H9 (cell line): ENCODE results near the gene TAOK1. TPM values are rescaled to one million over a fixed set of nuclear protein-coding genes. Genes with fewer than 3 reads are reported as not detected.

Experiments used
- DNase-seq: peaks from one replicate; pipeline ENCODE4 v3.0.0-alpha.2; 2017
- H2AFZ ChIP-seq: one replicate; pipeline ENCODE4 v1.6.1; 2013; ENCODE audit warnings: mild to moderate bottlenecking, low read length, control low read depth, moderate library complexity
- H2AK5ac ChIP-seq: 2 replicates; pipeline ENCODE4 v1.6.1; 2013; ENCODE audit warnings: low read length, control low read depth, mixed read lengths; ENCODE audit not compliant: insufficient read length
- H2BK120ac ChIP-seq: one replicate; pipeline ENCODE4 v1.6.1; 2013; ENCODE audit warnings: low read depth, mild to moderate bottlenecking, low read length, control low read depth, inconsistent platforms; ENCODE audit not compliant: poor library complexity, severe bottlenecking
- H2BK12ac ChIP-seq: 2 replicates; pipeline ENCODE4 v1.6.1; 2013; ENCODE audit warnings: low read length, control low read depth, mixed read lengths, low read depth; ENCODE audit not compliant: insufficient read length
- H2BK15ac ChIP-seq: 2 replicates; pipeline ENCODE4 v1.6.1; 2013; ENCODE audit warnings: low read depth, low read length, control low read depth
- H2BK20ac ChIP-seq: one replicate; pipeline ENCODE4 v1.6.1; 2013; ENCODE audit warnings: low read depth, mild to moderate bottlenecking, low read length, control low read depth, inconsistent platforms; ENCODE audit not compliant: poor library complexity, severe bottlenecking
- H2BK5ac ChIP-seq: 2 replicates; pipeline ENCODE4 v1.6.1; 2013; ENCODE audit warnings: low read length, control low read depth, mixed read lengths; ENCODE audit not compliant: insufficient read length
- H3K14ac ChIP-seq: 2 replicates; pipeline ENCODE4 v1.6.1; 2013; ENCODE audit warnings: low read length, control low read depth; ENCODE audit not compliant: insufficient read depth
- H3K18ac ChIP-seq: 2 replicates; pipeline ENCODE4 v1.6.1; 2013; ENCODE audit warnings: low read depth, mild to moderate bottlenecking, mixed read lengths, low read length, control low read depth; ENCODE audit not compliant: insufficient read length
- H3K23ac ChIP-seq: 2 replicates; pipeline ENCODE4 v1.6.1; 2013; ENCODE audit warnings: low read length, control low read depth, mixed read lengths, low read depth; ENCODE audit not compliant: insufficient read length
- H3K23me2 ChIP-seq: 2 replicates; pipeline ENCODE4 v1.6.1; 2013; ENCODE audit warnings: low read depth, mild to moderate bottlenecking, mixed read lengths, low read length, control low read depth; ENCODE audit not compliant: insufficient read length, poor library complexity, severe bottlenecking
- H3K27ac ChIP-seq: 2 replicates; pipeline ENCODE4 v1.5.1; 2013; ENCODE audit warnings: low read length, control low read depth, mixed read lengths, low read depth; ENCODE audit not compliant: insufficient read length
- H3K27me3 ChIP-seq: 2 replicates; pipeline ENCODE4 v1.6.1; 2013; ENCODE audit warnings: low read length, control low read depth, inconsistent platforms; ENCODE audit not compliant: insufficient read depth
- H3K4ac ChIP-seq: 2 replicates; pipeline ENCODE4 v1.6.1; 2013; ENCODE audit warnings: low read depth, mild to moderate bottlenecking, control low read depth, inconsistent platforms, low read length, moderate library complexity
- H3K4me1 ChIP-seq: 2 replicates; pipeline ENCODE4 v1.6.1; 2013; ENCODE audit warnings: low read length, control low read depth, inconsistent platforms; ENCODE audit not compliant: insufficient read depth
- H3K4me2 ChIP-seq: 2 replicates; pipeline ENCODE4 v1.6.1; 2013; ENCODE audit warnings: low read length, control low read depth, mixed read lengths; ENCODE audit not compliant: insufficient read length, insufficient read depth
- H3K56ac ChIP-seq: 2 replicates; pipeline ENCODE4 v1.6.1; 2013; ENCODE audit warnings: low read depth, mild to moderate bottlenecking, mixed read lengths, low read length, control low read depth; ENCODE audit not compliant: insufficient read length
- H3K79me1 ChIP-seq: 2 replicates; pipeline ENCODE4 v1.6.1; 2013; ENCODE audit warnings: low read depth, mild to moderate bottlenecking, moderate library complexity, low read length, control low read depth, inconsistent platforms; ENCODE audit not compliant: insufficient read depth, poor library complexity, severe bottlenecking
- H3K79me2 ChIP-seq: 2 replicates; pipeline ENCODE4 v1.6.1; 2013; ENCODE audit warnings: low read length, control low read depth, inconsistent platforms; ENCODE audit not compliant: insufficient read depth
- H3K9ac ChIP-seq: 2 replicates; pipeline ENCODE4 v1.6.1; 2013; ENCODE audit warnings: low read length, control low read depth, mixed read lengths; ENCODE audit not compliant: insufficient read length; ENCODE audit errors: extremely low read depth
- H3K9me3 ChIP-seq: one replicate; pipeline ENCODE4 v1.6.1; 2013; ENCODE audit warnings: low read depth, low read length, inconsistent platforms; ENCODE audit not compliant: control insufficient read depth
- H3T11ph ChIP-seq: one replicate; pipeline ENCODE4 v1.6.1; 2013; ENCODE audit warnings: mild to moderate bottlenecking, low read length, control low read depth, inconsistent platforms
- H4K20me1 ChIP-seq: one replicate; pipeline ENCODE4 v1.6.1; 2013; ENCODE audit not compliant: control insufficient read depth, insufficient read length, insufficient read depth
- H4K5ac ChIP-seq: 2 replicates; pipeline ENCODE4 v1.6.1; 2013; ENCODE audit warnings: low read depth, mild to moderate bottlenecking, mixed read lengths, low read length, control low read depth; ENCODE audit not compliant: insufficient read length
- H4K8ac ChIP-seq: replicated peaks from 2 replicates; pipeline ENCODE4 v1.6.1; 2013; ENCODE audit warnings: low read length, control low read depth, mixed read lengths, low read depth; ENCODE audit not compliant: insufficient read length
- H4K91ac ChIP-seq: 2 replicates; pipeline ENCODE4 v1.6.1; 2013; ENCODE audit warnings: low read depth, mild to moderate bottlenecking, moderate library complexity, mixed read lengths, low read length, control low read depth; ENCODE audit not compliant: insufficient read length
- H3K27ac Mint-ChIP-seq, 3 experiments: 2 replicates in 2 of 3; 3 replicates in 1 of 3; pipeline ENCODE4 v1.8.0; 2020 to 2021; ENCODE audit warnings: mixed read lengths in 3 of 3, mild to moderate bottlenecking in 1 of 3, moderate library complexity in 1 of 3
- H3K27me3 Mint-ChIP-seq: 2 replicates; pipeline ENCODE4 v1.8.0; 2021; ENCODE audit warnings: low read depth, mild to moderate bottlenecking, moderate library complexity, mixed read lengths
- H3K36me3 Mint-ChIP-seq, 3 experiments: 2 replicates in 2 of 3; 3 replicates in 1 of 3; pipeline ENCODE4 v1.8.0; 2020 to 2021; ENCODE audit warnings: low read depth in 3 of 3, mixed read lengths in 3 of 3; ENCODE audit not compliant: insufficient read depth in 1 of 3
- H3K4me1 Mint-ChIP-seq, 2 experiments: 2 replicates each; pipeline ENCODE4 v1.8.0; 2020; ENCODE audit warnings: mixed read lengths in 2 of 2
- H3K4me3 Mint-ChIP-seq, 2 experiments: 2 replicates in 1 of 2; 3 replicates in 1 of 2; pipeline ENCODE4 v1.8.0; 2020 to 2021; ENCODE audit warnings: mild to moderate bottlenecking in 2 of 2, mixed read lengths in 2 of 2, moderate library complexity in 1 of 2
- H3K9me3 Mint-ChIP-seq, 2 experiments: 2 replicates in 1 of 2; 3 replicates in 1 of 2; pipeline ENCODE4 v1.8.0; 2020; ENCODE audit warnings: mild to moderate bottlenecking in 2 of 2, mixed read lengths in 2 of 2, moderate library complexity in 1 of 2
- WGBS: extraction: QIAGEN DNeasy Blood & Tissue Kit; methylation state at CpG from one replicate; pipeline ENCODE4 v1.1.7; 2013; ENCODE audit warnings: missing lambda C conversion rate, low lambda C conversion rate, mixed read lengths; ENCODE audit not compliant: insufficient read length; ENCODE audit errors: extremely low coverage; 5-methylcytosine and 5-hydroxymethylcytosine counted together
- total RNA-seq: library from RNA; stranded (reverse); gene quantifications from 2 replicates; pipeline ENCODE4 v1.2.1, GENCODE V29; 2021
- TF ChIP-seq, protein P1 (sequence below): fragments of 200-600 bp; sonication (generic); conservative IDR thresholded peaks from 3 replicates; pipeline ENCODE4 v1.8.0; 2021; ENCODE audit warnings: antibody characterized with exemption, mild to moderate bottlenecking

The TAOK1 gene
- total RNA-seq, 1 experiment from 2014 or later = 93.0 TPM

DNA sequence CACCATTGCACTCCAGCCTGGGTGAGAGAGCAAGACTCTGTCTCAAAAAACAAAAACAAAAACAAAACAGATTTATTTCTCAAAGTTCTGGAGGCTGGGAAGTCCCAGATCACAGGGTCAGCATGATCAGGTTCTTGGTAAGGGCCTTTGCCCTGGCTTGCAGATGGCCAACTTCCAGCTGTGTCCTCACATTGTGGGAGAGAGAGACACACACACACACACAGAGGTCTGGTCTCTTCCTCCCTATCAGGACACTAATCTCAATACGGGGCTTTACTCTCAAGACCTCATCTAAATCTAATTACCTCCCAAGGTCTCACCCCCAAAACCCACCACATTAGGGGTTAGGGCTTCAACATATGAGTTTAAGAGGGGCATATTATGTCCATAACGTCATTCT, 26.4 kb upstream of the TAOK1 start:
- H4K8ac ChIP-seq = no peak overlapping the region
- no peak overlapping the region for H2AFZ ChIP-seq
- H3K14ac ChIP-seq = no peak overlapping the region
- H3T11ph ChIP-seq = no peak overlapping the region
- no peak overlapping the region for H3K27ac ChIP-seq
- no peak overlapping the region for H3K18ac ChIP-seq
- no peak overlapping the region for H3K4me2 ChIP-seq
- no peak overlapping the region for H2BK20ac ChIP-seq
- Mint-ChIP-seq H3K36me3 (no peaks in the 10 kb centered on the region; a peak in 1 of 7 replicates), H3K4me1 (peaks cover 0 to 3% of the 10 kb centered on the region in 2 experiments; a peak in 1 of 4 replicates), H3K27me3 (no peaks in the 10 kb centered on the region), H3K9me3 (no peaks in the 10 kb centered on the region), H3K4me3 (no peak overlapping the region), H3K27ac (no peak overlapping the region)
- H3K23ac ChIP-seq = no peak overlapping the region
- no peak overlapping the region for H3K4ac ChIP-seq
- no peak overlapping the region for H3K9ac ChIP-seq
- H3K79me2 ChIP-seq = no peaks in the 10 kb centered on the region
- H4K91ac ChIP-seq = no peak overlapping the region
- no peak overlapping the region for H2BK5ac ChIP-seq
- H3K27me3 ChIP-seq = no peaks in the 10 kb centered on the region
- no CpG with 5 or more reads among the region's 2 CpGs for WGBS
- no peaks in the 10 kb centered on the region for H3K9me3 ChIP-seq
- H2BK12ac ChIP-seq = no peak overlapping the region
- no peak overlapping the region for H3K56ac ChIP-seq
- H2BK120ac ChIP-seq = no peak overlapping the region
- TF ChIP-seq, protein P1, sequence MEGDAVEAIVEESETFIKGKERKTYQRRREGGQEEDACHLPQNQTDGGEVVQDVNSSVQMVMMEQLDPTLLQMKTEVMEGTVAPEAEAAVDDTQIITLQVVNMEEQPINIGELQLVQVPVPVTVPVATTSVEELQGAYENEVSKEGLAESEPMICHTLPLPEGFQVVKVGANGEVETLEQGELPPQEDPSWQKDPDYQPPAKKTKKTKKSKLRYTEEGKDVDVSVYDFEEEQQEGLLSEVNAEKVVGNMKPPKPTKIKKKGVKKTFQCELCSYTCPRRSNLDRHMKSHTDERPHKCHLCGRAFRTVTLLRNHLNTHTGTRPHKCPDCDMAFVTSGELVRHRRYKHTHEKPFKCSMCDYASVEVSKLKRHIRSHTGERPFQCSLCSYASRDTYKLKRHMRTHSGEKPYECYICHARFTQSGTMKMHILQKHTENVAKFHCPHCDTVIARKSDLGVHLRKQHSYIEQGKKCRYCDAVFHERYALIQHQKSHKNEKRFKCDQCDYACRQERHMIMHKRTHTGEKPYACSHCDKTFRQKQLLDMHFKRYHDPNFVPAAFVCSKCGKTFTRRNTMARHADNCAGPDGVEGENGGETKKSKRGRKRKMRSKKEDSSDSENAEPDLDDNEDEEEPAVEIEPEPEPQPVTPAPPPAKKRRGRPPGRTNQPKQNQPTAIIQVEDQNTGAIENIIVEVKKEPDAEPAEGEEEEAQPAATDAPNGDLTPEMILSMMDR = no peak
- no peak overlapping the region for H2BK15ac ChIP-seq
- no peak overlapping the region for H2AK5ac ChIP-seq
- no peaks in the 10 kb centered on the region for H3K23me2 ChIP-seq
- no peaks in the 10 kb centered on the region for H4K20me1 ChIP-seq
- DNase-seq = no peak
- no peak overlapping the region for H4K5ac ChIP-seq
- no peaks in the 10 kb centered on the region for H3K79me1 ChIP-seq
- no peaks in the 10 kb centered on the region; the same call in 1 of the 2 replicates for H3K4me1 ChIP-seq
